PC-3 (cell line): ENCODE data around the gene DSN1. TPM values are rescaled to one million over a fixed set of nuclear protein-coding genes. Genes with fewer than 3 reads are reported as not detected.

Source experiments
- ATAC-seq: fragments of 200-7000 bp; cut with Tn5 transposase; 2 replicates; pipeline ENCODE4 v1.9.1; 2020; ENCODE audit warnings: mild to moderate bottlenecking, moderate library complexity
- BruUV-seq: library from RNA; stranded (reverse); fragments of 400-500 nt; replicated peaks from 2 replicates; lab custom pipeline; 2021; lab: Mats Ljungman, UMichigan
- CTCF ChIA-PET: fragments of 300-600 bp; sonication (Branson Sonifier 250); formaldehyde crosslinking; loops from one replicate; lab custom pipeline; 2022; ENCODE audit warnings: antibody characterized with exemption; lab: Charles Lee
- POLR2A ChIA-PET: fragments of 300-600 bp; sonication (Branson Sonifier 250); formaldehyde crosslinking; loops from one replicate; lab custom pipeline; 2022; ENCODE audit warnings: antibody characterized with exemption; ENCODE audit not compliant: unreplicated experiment; lab: Charles Lee
- DNase-seq: peaks from one replicate; pipeline ENCODE4 v3.0.0-alpha.2; 2015
- H2AFZ ChIP-seq: fragments of 300-600 bp; sonication (generic); 2 replicates; pipeline ENCODE4 v1.6.0; 2016; ENCODE audit warnings: antibody characterized with exemption, low read length
- H3F3A ChIP-seq: fragments of 300-600 bp; sonication (generic); one replicate; pipeline ENCODE4 v1.6.0; 2017; ENCODE audit warnings: antibody characterized with exemption, low read length, control low read depth, mild to moderate bottlenecking; ENCODE audit not compliant: unreplicated experiment
- H3K27ac ChIP-seq: fragments of 300-600 bp; sonication (generic); 2 replicates; pipeline ENCODE4 v1.5.1; 2016; ENCODE audit warnings: mild to moderate bottlenecking, low read length
- H3K27me3 ChIP-seq: fragments of 300-600 bp; sonication (generic); 2 replicates; pipeline ENCODE4 v1.6.1; 2016; ENCODE audit warnings: low read length, mixed read lengths
- H3K36me3 ChIP-seq: fragments of 300-600 bp; sonication (generic); 2 replicates; pipeline ENCODE4 v1.6.1; 2016; ENCODE audit warnings: low read depth, mixed run types, low read length, mixed read lengths
- H3K4me1 ChIP-seq: fragments of 300-600 bp; sonication (generic); 2 replicates; pipeline ENCODE4 v1.5.1; 2016; ENCODE audit warnings: low read length; ENCODE audit not compliant: insufficient read depth
- H3K4me2 ChIP-seq: fragments of 300-600 bp; sonication (generic); 2 replicates; pipeline ENCODE4 v1.6.0; 2016; ENCODE audit warnings: low read length
- H3K4me3 ChIP-seq: fragments of 300-600 bp; sonication (generic); 2 replicates; pipeline ENCODE4 v1.5.1; 2016; ENCODE audit warnings: mild to moderate bottlenecking, low read length, mixed read lengths
- H3K79me2 ChIP-seq: fragments of 300-600 bp; sonication (generic); 2 replicates; pipeline ENCODE4 v1.6.1; 2017; ENCODE audit warnings: low read length, mixed read lengths
- H3K9ac ChIP-seq: fragments of 300-600 bp; sonication (generic); 2 replicates; pipeline ENCODE4 v1.6.0; 2016; ENCODE audit warnings: mild to moderate bottlenecking, low read length
- H3K9me2 ChIP-seq: fragments of 300-600 bp; sonication (generic); replicated peaks from 2 replicates; pipeline ENCODE4 v1.6.1; 2016; ENCODE audit warnings: mixed run types, low read length, mixed read lengths
- H3K9me3 ChIP-seq: fragments of 300-600 bp; sonication (generic); 2 replicates; pipeline ENCODE4 v1.6.1; 2016; ENCODE audit warnings: low read length, mixed read lengths
- H4K20me1 ChIP-seq: fragments of 300-600 bp; sonication (generic); 2 replicates; pipeline ENCODE4 v1.6.1; 2016; ENCODE audit warnings: low read length, mixed read lengths
- CTCF ChIP-seq: fragments of 300-600 bp; sonication (generic); conservative IDR thresholded peaks from 2 replicates; pipeline ENCODE4 v1.5.1; 2017; ENCODE audit warnings: antibody characterized with exemption, low read depth, mild to moderate bottlenecking, low read length
- EZH2 ChIP-seq: fragments of 300-600 bp; sonication (generic); IDR thresholded peaks from one replicate; pipeline ENCODE4 v1.6.1; 2017; ENCODE audit warnings: antibody characterized with exemption, mild to moderate bottlenecking, low read length; ENCODE audit not compliant: unreplicated experiment
- EZH2phosphoT487 ChIP-seq: fragments of 300-600 bp; sonication (generic); IDR thresholded peaks from 2 replicates; pipeline ENCODE4 v1.6.1; 2018; ENCODE audit warnings: mild to moderate bottlenecking, antibody characterized with exemption, low read length, borderline replicate concordance
- intact Hi-C: fragments of 100-400 bp; cut with micrococcal nuclease; formaldehyde crosslinking; loops from 2 replicates; pipeline ENCODE4 v1.9.0; 2023
- total RNA-seq: library from RNA; depleted of rRNA; stranded (reverse); fragments of >200 nt; gene quantifications from 2 replicates; pipeline ENCODE4 v1.2.3, GENCODE V29; 2014

The DSN1 gene
- total RNA-seq, 1 experiment from 2014 or later: 39.8 TPM

DNA sequence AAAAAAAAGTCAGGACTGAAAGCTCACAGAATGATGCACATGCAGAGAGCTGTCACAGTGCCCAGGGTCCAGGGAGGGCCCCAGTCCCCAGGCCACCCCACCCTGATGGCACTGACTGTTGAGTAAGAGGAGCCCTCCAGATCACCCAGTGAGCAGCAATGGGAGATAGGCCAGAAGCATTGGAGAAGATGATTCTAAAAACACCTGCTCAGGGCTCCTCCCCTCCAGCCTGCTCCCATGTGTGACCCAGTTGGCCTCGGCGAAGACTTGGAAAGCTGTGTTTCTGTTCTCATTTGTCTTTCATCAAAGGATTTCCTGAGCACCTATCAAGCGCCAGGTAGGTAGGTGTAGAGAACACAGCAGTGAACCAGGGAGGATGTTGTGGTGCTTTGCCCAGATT, 43.9 kb upstream of the DSN1 start:
- H3K9me2 ChIP-seq: no peaks in the 10 kb centered on the region
- DNase-seq: no peak
- no peak overlapping the region for H3K9ac ChIP-seq
- H3K36me3 ChIP-seq: peaks cover 6% of the 10 kb centered on the region; the same call in 1 of the 2 replicates
- ChIA-PET POLR2A (no interaction called here), CTCF (no interaction called here)
- no peak overlapping the region for H3K27ac ChIP-seq
- no peak for TF ChIP-seq CTCF
- no peak for TF ChIP-seq EZH2
- no peak for TF ChIP-seq EZH2phosphoT487
- ATAC-seq: no peak
- H3K9me3 ChIP-seq: no peaks in the 10 kb centered on the region
- H3F3A ChIP-seq: no peaks in the 10 kb centered on the region
- no peaks in the 10 kb centered on the region for H3K4me1 ChIP-seq
- H3K79me2 ChIP-seq: no peaks in the 10 kb centered on the region
- H2AFZ ChIP-seq: no peak overlapping the region
- no TSS peak for BruUV-seq
- intact Hi-C loops: no loop called here
- H3K4me3 ChIP-seq: no peak overlapping the region
- H3K27me3 ChIP-seq: no peaks in the 10 kb centered on the region
- H4K20me1 ChIP-seq: no peaks in the 10 kb centered on the region
- no peak overlapping the region for H3K4me2 ChIP-seq

DNA sequence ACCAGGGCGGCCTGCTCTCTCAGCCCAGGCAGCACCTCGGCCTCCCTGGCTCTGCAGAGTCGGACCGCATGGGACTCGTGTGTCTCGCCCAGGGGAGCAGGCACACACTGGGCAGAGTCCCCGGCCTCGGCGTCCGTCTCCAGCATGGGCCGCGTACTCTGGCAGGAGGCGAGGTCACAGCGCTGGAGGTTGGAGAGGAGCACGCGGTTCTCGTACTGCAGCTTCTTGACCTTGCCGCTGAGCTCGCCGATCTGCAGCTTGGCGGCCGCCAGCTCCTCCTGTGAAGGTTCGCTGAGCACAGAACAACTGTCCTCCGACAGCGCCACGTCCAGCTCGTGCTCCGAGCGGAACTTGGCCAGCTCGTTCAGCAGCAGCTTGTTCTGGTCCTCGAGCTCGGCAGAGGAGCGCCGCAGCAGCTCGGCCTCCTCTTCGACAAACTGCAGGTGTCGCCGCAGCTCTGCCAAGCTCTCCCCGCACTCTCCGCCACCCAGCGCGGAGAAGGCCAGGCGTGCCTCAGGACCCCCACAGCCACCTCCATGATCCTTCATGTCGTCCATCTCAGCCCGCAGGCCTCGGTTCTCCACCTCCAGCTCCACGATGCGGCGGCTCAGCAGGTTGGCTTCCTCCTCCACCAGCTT, 42.0 kb upstream of the DSN1 start:
- Histone ChIP-seq H3K27ac (no peak overlapping the region), H3K4me3 (no peak overlapping the region), H3F3A (no peaks in the 10 kb centered on the region), H3K79me2 (no peaks in the 10 kb centered on the region), H3K9me2 (no peaks in the 10 kb centered on the region), H3K9ac (no peak overlapping the region), H3K9me3 (no peaks in the 10 kb centered on the region), H2AFZ (no peak overlapping the region), H3K27me3 (no peaks in the 10 kb centered on the region), H3K36me3 (peaks cover 14% of the 10 kb centered on the region), H3K4me2 (no peak overlapping the region), H3K4me1 (peaks cover 7% of the 10 kb centered on the region), H4K20me1 (no peaks in the 10 kb centered on the region)
- ATAC-seq (no peak), DNase-seq (no peak)
- intact Hi-C loops: no loop called here
- CTCF ChIA-PET: no interaction called here
- POLR2A ChIA-PET: interaction anchor here (0.6 kb wide), 1 partner anchor 82 kb away, joined by 3 read pairs; no protein-coding TSS in a partner anchor
- no peak for TF ChIP-seq CTCF
- TF ChIP-seq EZH2: no peak
- TF ChIP-seq EZH2phosphoT487: no peak
- TSS peak; percentile 34 for BruUV-seq
